CD14-positive monocyte (primary cell): ENCODE data around the gene OLFM2. TPM values are rescaled to one million over a fixed set of nuclear protein-coding genes. Genes with fewer than 3 reads are reported as not detected.
A peak's percentile ranks its signal among the peaks of the same experiment; 100 is the strongest.

Experiments
- DNase-seq, 3 donors: peaks; one replicate each; pipeline ENCODE4 v3.0.0-alpha.2; 2011 to 2022
- H2AFZ ChIP-seq: 2 replicates; pipeline ENCODE4 v1.6.0; 2012; ENCODE audit warnings: mild to moderate bottlenecking, low read depth, low read length, inconsistent platforms; ENCODE audit not compliant: insufficient read depth, poor library complexity, severe bottlenecking
- H3K27ac ChIP-seq, 2 donors: 1 replicate in 1 of 2; 2 replicates in 1 of 2; pipeline ENCODE4 v1.5.1; 2012 to 2013; ENCODE audit warnings: low read length in 2 of 2, control low read depth in 1 of 2, inconsistent platforms in 1 of 2, low read depth in 1 of 2, mild to moderate bottlenecking in 1 of 2
- H3K27me3 ChIP-seq, 2 donors: one replicate each; pipeline versions ENCODE4 v1.6.0 to v1.6.1; 2011 to 2013; ENCODE audit warnings: low read length in 2 of 2; ENCODE audit not compliant: control insufficient read depth in 2 of 2, insufficient read depth in 2 of 2
- H3K36me3 ChIP-seq, 2 donors: replicated peaks in 1 of 2; 1 replicate in 1 of 2; 2 replicates in 1 of 2; pipeline versions ENCODE4 v1.5.1 to v1.6.1; 2012 to 2013; ENCODE audit warnings: low read length in 2 of 2, control low read depth in 1 of 2, inconsistent platforms in 1 of 2, mild to moderate bottlenecking in 1 of 2; ENCODE audit not compliant: insufficient read depth in 2 of 2, control insufficient read depth in 1 of 2
- H3K4me1 ChIP-seq, 2 donors: 1 replicate in 1 of 2; 2 replicates in 1 of 2; pipeline versions ENCODE4 v1.5.1 to v1.6.1; 2012 to 2013; ENCODE audit warnings: low read length in 2 of 2, control low read depth in 1 of 2, inconsistent platforms in 1 of 2, mild to moderate bottlenecking in 1 of 2, moderate library complexity in 1 of 2; ENCODE audit not compliant: insufficient read depth in 2 of 2, control insufficient read depth in 1 of 2
- H3K4me2 ChIP-seq: replicated peaks from 2 replicates; pipeline ENCODE3; 2012; ENCODE audit warnings: low read length, moderate library complexity, mild to moderate bottlenecking; ENCODE audit not compliant: poor library complexity, severe bottlenecking; ENCODE audit errors: extremely low read depth
- H3K4me3 ChIP-seq, 3 experiments: fragments of 200-600 bp in 1 of 3; sonication (generic) in 1 of 3; replicated peaks in 1 of 3; 1 replicate in 2 of 3; 2 replicates in 1 of 3; pipeline ENCODE4 v1.5.1; 2011 to 2013; ENCODE audit warnings: low read length in 3 of 3, mild to moderate bottlenecking in 3 of 3, control low read depth in 2 of 3, low read depth in 2 of 3, inconsistent platforms in 1 of 3, moderate library complexity in 1 of 3
- H3K79me2 ChIP-seq: 2 replicates; pipeline ENCODE4 v1.6.0; 2012; ENCODE audit warnings: mild to moderate bottlenecking, control low read depth, inconsistent platforms, low read length, moderate library complexity; ENCODE audit not compliant: insufficient read depth
- H3K9ac ChIP-seq: 2 replicates; pipeline ENCODE4 v1.6.0; 2017; ENCODE audit warnings: low read length, mild to moderate bottlenecking; ENCODE audit not compliant: insufficient read depth, poor library complexity, severe bottlenecking
- H3K9me3 ChIP-seq, 2 donors: replicated peaks in 1 of 2; 1 replicate in 1 of 2; 2 replicates in 1 of 2; pipeline versions ENCODE4 v1.5.1 to v1.6.1; 2012 to 2013; ENCODE audit warnings: low read length in 2 of 2, control low read depth in 1 of 2; ENCODE audit not compliant: control insufficient read depth in 1 of 2, insufficient read depth in 1 of 2
- H4K20me1 ChIP-seq: 2 replicates; pipeline ENCODE4 v1.6.0; 2012; ENCODE audit warnings: mild to moderate bottlenecking, low read length, control low read depth, moderate library complexity; ENCODE audit not compliant: insufficient read depth
- H3K27ac Mint-ChIP-seq, 7 donors: one replicate each; pipeline ENCODE4 v1.8.0; 2020; ENCODE audit warnings: mild to moderate bottlenecking in 7 of 7, mixed read lengths in 7 of 7, moderate library complexity in 6 of 7, inconsistent platforms in 2 of 7
- H3K27me3 Mint-ChIP-seq, 3 donors: one replicate each; pipeline ENCODE4 v1.8.0; 2021 to 2022; ENCODE audit warnings: low read depth in 3 of 3, mild to moderate bottlenecking in 3 of 3, mixed read lengths in 3 of 3, moderate library complexity in 3 of 3, inconsistent platforms in 1 of 3
- H3K36me3 Mint-ChIP-seq, 2 donors: one replicate each; pipeline ENCODE4 v1.8.0; 2020; ENCODE audit warnings: mixed read lengths in 2 of 2, inconsistent platforms in 1 of 2, mild to moderate bottlenecking in 1 of 2
- H3K4me1 Mint-ChIP-seq: one replicate; pipeline ENCODE4 v1.8.0; 2020; ENCODE audit warnings: mild to moderate bottlenecking, mixed read lengths
- H3K4me3 Mint-ChIP-seq, 2 donors: one replicate each; pipeline ENCODE4 v1.8.0; 2020; ENCODE audit warnings: mild to moderate bottlenecking in 2 of 2, mixed read lengths in 2 of 2, moderate library complexity in 1 of 2
- H3K9me3 Mint-ChIP-seq, 7 donors: one replicate each; pipeline ENCODE4 v1.8.0; 2020 to 2022; ENCODE audit warnings: mixed read lengths in 7 of 7, mild to moderate bottlenecking in 6 of 7, moderate library complexity in 6 of 7, inconsistent platforms in 2 of 7
- WGBS: methylation state at CpG from one replicate; pipeline ENCODE4 v1.1.5; 2013; ENCODE audit warnings: missing lambda C conversion rate; ENCODE audit not compliant: insufficient coverage; 5-methylcytosine and 5-hydroxymethylcytosine counted together
- intact Hi-C, 2 donors: fragments of 100-400 bp; cut with micrococcal nuclease; formaldehyde crosslinking; loops; one replicate each; pipeline versions ENCODE4 v1.15.0 to v1.15.1; 2023
- polyA plus RNA-seq, 3 donors: library from polyadenylated mRNA; depleted of rRNA in 1 of 3; unstranded in 2 of 3; stranded (reverse) in 1 of 3; fragments of 300-500 nt in 2 of 3; fragments of >200 nt in 1 of 3; fragmentation: Illumina TruSeq in 2 of 3; gene quantifications; 1 replicate in 2 of 3; 2 replicates in 1 of 3; pipeline ENCODE4 v1.2.3, GENCODE V29; 2012 to 2021
- TF ChIP-seq, protein P1 (sequence below): fragments of 200-600 bp; IDR thresholded peaks from one replicate; pipeline ENCODE4 v1.8.0; 2022; ENCODE audit warnings: antibody characterized with exemption, mild to moderate bottlenecking

OLFM2 gene
- polyA plus RNA-seq, 3 donors: not detected

- Histone ChIP-seq H3K4me3 (peak overlapping the region; percentile 82 to 99 (median 92)), H3K4me1 (peaks cover 15 to 22% of the 10 kb centered on the region in 2 donors), H4K20me1 (no peaks in the 10 kb centered on the region), H3K9me3 (peaks cover 0 to 11% of the 10 kb centered on the region in 2 donors), H3K9ac (peak overlapping the region; percentile 92), H3K27me3 (no peaks in the 10 kb centered on the region), H3K27ac (peak overlapping the region; percentile 96 to 99), H3K79me2 (peaks cover 42% of the 10 kb centered on the region), H2AFZ (peak overlapping the region; percentile 84), H3K36me3 (peaks cover 5 to 26% of the 10 kb centered on the region in 2 donors), H3K4me2 (peak overlapping the region; percentile 93)
- intact Hi-C loops: loop anchor here in 1 of 2 donors (2.0 to 10.0 kb wide), 2 partner anchors 985 to 1893 kb away; partner anchors contain the start of genes CTXN1, MBD3L1, SNAPC2 and ZNF558
- Mint-ChIP-seq H3K27ac (peak overlapping the region; percentile 96 to 98 (median 97)), H3K36me3 (peaks cover 21 to 39% of the 10 kb centered on the region in 2 donors), H3K4me1 (peaks cover 20% of the 10 kb centered on the region), H3K27me3 (no peaks in the 10 kb centered on the region), H3K9me3 (peaks cover 8 to 20% (median 12%) of the 10 kb centered on the region in 7 donors), H3K4me3 (peak overlapping the region; percentile 87 to 92)
- no peak for DNase-seq
- under 1% methylated on average over 37 of the region's 39 CpGs for whole genome bisulfite sequencing
- TF ChIP-seq, protein P1, sequence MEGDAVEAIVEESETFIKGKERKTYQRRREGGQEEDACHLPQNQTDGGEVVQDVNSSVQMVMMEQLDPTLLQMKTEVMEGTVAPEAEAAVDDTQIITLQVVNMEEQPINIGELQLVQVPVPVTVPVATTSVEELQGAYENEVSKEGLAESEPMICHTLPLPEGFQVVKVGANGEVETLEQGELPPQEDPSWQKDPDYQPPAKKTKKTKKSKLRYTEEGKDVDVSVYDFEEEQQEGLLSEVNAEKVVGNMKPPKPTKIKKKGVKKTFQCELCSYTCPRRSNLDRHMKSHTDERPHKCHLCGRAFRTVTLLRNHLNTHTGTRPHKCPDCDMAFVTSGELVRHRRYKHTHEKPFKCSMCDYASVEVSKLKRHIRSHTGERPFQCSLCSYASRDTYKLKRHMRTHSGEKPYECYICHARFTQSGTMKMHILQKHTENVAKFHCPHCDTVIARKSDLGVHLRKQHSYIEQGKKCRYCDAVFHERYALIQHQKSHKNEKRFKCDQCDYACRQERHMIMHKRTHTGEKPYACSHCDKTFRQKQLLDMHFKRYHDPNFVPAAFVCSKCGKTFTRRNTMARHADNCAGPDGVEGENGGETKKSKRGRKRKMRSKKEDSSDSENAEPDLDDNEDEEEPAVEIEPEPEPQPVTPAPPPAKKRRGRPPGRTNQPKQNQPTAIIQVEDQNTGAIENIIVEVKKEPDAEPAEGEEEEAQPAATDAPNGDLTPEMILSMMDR: no peak
Observed at GRCh38 chr19:9818175-9818733, 118.1 kb downstream of the OLFM2 start.

GRCh38 chr19:9811139-9811538, 125.2 kb downstream of the OLFM2 start:
- H3K4me1 ChIP-seq: no peaks in the 10 kb centered on the region
- intact Hi-C loops: loop anchor here in 1 of 2 donors (10.0 kb wide), 1 partner anchor 1886 kb away; the partner anchor contains the start of genes CTXN1 and SNAPC2
- peaks cover 27% of the 10 kb centered on the region for H3K79me2 ChIP-seq
- no peak overlapping the region for H3K9ac ChIP-seq
- 98% methylated on average over 21 of the region's 21 CpGs for WGBS
- no peak overlapping the region for H2AFZ ChIP-seq
- no peaks in the 10 kb centered on the region for H3K27me3 ChIP-seq
- Mint-ChIP-seq H3K27ac (no peak overlapping the region), H3K9me3 (peaks cover 3 to 12% (median 9%) of the 10 kb centered on the region in 7 donors), H3K4me3 (no peak overlapping the region), H3K4me1 (no peaks in the 10 kb centered on the region), H3K36me3 (peaks cover 45 to 85% of the 10 kb centered on the region in 2 donors), H3K27me3 (peaks cover 0 to 2% (median 0%) of the 10 kb centered on the region in 3 donors)
- H3K4me3 ChIP-seq: no peak overlapping the region
- H3K4me2 ChIP-seq: no peak overlapping the region
- DNase-seq: no peak
- no peak overlapping the region for H3K27ac ChIP-seq
- no peaks in the 10 kb centered on the region for H4K20me1 ChIP-seq
- peaks cover 40 to 73% of the 10 kb centered on the region in 2 donors for H3K36me3 ChIP-seq
- peaks cover 0 to 11% of the 10 kb centered on the region in 2 donors for H3K9me3 ChIP-seq
- TF ChIP-seq, protein P1: no peak
